NCI-H2227 (cell line): ENCODE results near the gene IL17RC.

Experiments
- DNase-seq: peaks from one replicate; lab custom pipeline; 2025; ENCODE audit not compliant: unreplicated experiment; lab: John Stamatoyannopoulos, UW

The IL17RC gene

GRCh38 chr3:9942934-9943690 lies 26.2 kb downstream of the IL17RC start:
- no peak for DNase-seq

- DNase-seq = no peak
Measured at GRCh38 chr3:9944271-9944670, 27.4 kb downstream of the IL17RC start.

- DNase-seq = no peak
Measured at GRCh38 chr3:9945358-9945757, 28.5 kb downstream of the IL17RC start.

DNA sequence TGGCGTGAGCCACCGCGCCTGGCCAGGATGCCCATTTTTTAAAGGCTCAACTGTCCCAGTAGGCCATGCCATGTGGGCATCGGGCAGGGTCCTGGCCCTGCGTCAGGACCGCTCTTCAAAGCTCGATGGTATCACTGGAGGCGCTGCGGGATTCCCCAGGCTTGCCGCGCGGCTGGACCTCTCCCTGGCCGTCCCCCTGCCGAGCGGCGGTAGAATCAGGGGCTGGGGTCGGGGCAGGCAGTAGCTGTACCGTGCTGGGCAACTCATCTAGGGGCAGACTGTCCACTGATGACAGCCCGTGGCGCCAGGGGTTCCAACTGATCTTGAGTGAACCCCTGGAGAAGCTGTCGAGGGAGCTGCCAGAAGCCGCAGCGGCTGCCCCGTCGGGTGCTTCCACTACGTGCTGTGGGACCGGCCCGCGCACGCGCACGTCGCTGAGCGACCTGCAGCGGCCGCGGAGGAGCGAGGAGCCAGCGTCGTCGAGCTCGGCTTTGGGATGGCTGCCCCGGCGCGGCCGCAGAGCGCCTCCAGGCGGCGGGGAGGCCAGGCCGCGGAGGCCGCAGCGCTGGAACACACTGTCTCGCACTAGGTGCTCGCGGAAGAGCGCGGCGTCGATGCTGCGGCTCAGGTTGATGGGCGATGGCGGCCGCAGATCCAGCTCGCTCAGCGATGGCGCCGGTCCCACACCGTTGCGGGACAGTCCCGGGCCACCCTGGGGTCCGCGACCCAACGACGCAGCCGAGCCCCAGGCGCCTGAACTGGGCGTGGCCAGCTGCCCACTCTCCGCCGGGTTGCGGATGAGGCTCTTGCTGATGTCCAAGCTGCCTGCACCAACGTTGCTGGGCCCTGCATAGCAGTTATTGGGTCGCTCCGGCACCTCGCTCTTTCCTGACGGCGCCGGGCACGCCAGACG lies 29.5 kb downstream of the IL17RC start:
- peak; percentile 63 for DNase-seq

- DNase-seq = no peak
Measured at GRCh38 chr3:9947025-9947995, 30.4 kb downstream of the IL17RC start.

GRCh38 chr3:9948586-9948985 lies 31.7 kb downstream of the IL17RC start:
- DNase-seq = no peak

- no peak for DNase-seq
Measured at GRCh38 chr3:9949115-9949514, 32.2 kb downstream of the IL17RC start.

- DNase-seq = no peak
Measured at GRCh38 chr3:9949626-9950025, 32.7 kb downstream of the IL17RC start.

DNA sequence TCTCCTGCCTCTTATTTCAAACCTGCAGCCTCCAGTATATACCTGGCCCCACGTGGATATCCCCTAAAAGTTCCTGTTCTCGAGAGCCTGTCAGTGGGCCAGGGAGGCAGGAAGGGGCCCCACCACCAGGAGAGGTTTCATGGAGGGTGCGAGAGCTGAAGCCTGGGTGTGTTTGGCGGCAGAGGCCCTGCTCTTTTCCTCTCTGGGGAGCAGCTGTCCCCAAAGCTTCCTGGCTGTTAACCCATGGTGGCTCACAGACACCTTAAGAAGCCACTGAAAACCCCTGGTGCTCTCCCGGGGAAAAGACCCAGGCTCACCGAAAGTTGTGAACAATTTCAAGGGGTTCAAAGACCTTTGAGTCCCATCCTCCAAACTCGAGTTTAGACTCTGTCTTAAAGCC lies 34.2 kb downstream of the IL17RC start:
- no peak for DNase-seq

- no peak for DNase-seq
Measured at GRCh38 chr3:9951598-9951961, 34.7 kb downstream of the IL17RC start.

- DNase-seq = peak; percentile 60
Measured at GRCh38 chr3:9951962-9952805, 35.3 kb downstream of the IL17RC start, which contains the start of gene PRRT3. TSS of gene PRRT3 (minus strand) at chr3:9952408. CDS start at chr3:9950115, 2,293 bp downstream.

DNA sequence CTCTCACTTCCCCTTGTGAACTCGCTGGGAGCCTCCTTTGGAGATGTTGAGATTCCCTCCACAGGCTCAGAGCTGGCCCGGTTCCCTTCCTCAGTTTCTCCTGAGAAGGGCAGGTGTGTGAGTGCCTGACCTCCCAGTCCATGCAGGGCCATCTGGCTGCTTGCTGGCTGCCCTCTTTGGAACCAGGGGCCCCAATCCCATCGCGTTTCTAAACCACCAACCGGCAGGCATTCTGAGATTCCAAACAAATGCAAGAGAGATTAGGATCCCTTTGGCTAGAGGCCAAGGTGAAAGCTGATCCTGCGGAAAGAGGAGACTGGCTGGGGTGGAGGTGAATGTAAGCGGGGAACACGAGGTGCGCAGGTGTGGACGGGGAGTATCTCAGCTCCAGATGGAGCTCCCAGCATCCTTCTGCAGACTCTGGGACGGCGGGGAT lies 38.2 kb downstream of the IL17RC start:
- no peak for DNase-seq

DNA sequence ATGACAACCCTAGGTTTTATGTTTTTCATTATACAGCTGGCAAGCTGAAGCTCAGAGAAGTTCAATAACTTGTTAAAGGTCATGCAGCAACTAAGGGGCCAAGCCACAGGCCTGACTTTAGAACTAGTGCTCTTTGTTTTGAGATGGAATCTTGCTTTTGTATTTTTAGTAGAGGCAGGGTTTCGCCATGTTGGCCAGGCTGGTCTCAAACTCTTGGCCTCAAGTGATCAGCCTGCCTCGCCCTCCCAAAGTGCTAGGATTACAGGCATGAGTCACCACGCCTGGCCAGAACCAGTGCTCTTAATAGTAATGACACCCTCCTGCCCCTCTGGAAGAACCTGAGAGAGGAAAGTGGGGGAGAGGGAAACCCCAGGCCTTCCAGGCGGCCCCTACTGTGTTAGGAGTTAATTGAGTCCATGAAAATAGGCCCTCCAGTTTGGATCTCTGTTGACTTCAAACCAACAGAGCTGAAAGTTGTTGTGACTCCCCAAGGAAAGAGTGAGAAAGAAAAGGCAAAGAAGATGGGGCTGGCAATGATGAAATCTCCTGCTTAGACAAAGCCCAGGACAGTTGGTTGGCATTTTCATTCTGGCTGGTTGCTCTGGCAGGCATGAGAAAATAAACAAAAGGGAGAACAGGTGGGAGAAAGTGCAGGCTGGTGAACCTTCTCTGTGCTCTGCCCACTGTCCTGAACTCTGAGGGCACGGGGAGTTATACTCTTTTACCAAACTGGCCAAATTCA lies 38.9 kb downstream of the IL17RC start:
- no peak for DNase-seq

GRCh38 chr3:9957214-9957613 lies 40.3 kb downstream of the IL17RC start:
- DNase-seq = no peak

- DNase-seq = no peak
Measured at GRCh38 chr3:9965200-9965875, 48.4 kb downstream of the IL17RC start.

DNA sequence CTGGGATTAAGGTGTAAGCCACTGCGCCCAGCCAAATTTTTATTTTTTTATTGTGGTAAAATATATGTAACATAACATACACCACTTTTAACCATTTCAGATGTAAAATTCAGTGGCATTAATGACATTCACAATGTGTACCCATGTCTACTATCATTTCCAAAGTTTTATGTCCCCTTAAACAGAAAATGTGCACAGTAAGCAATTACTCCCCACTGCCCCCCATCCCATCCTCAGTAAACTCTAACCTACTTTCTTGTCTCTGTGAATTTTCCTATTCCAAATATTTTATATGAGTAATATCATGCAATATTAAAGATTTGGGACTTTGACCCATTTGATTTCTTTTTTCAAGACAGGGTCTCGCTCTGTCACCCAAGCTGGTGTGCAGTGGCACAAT lies 49.9 kb downstream of the IL17RC start:
- DNase-seq = no peak

DNA sequence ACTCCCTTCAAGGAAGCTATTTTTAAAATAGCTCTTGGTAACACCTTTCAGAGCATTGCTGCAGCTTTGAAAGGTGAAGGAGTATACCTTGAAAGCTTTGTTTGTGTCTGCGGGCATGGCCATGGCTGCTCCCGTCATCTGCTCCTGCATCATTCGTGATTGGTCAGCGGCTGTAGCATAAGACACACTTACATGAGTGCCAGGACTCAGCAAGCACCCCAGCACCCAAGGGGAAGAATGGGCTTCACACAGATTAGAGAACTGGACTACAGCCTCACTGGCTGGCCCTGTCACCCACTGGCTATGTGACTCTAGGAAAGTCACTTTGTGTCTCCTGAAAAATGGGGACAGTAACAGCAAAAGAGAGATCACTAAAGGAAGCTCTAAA lies 52.7 kb downstream of the IL17RC start:
- no peak for DNase-seq

DNA sequence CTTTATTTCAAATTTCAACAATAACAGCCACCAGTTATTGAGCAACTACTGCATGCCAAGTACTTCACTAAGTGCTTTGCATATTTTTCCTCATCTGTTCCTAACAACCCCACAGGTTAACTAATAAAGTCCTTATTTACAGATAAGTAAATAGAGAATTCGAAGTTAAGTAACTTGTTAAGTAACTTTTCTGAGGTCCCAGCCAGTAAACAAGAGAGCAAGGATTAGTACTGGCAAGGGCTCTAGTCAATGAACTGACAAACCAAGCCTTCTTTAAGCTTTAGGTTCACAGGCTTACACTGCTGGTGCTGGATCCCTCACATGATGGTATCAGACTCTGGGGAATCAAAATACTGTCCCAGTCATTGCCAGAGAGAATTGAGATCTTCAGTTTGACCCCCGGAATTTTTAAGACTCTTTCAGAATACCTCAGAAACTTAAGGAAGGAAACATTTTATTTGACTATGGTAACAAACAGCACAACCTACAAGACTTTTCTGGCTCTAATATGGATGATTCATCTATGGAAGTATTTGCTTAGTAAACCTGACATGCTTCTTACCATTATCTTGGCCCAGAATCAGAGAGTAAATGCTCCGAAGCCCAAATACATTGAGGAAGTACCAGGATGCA lies 53.2 kb downstream of the IL17RC start:
- no peak for DNase-seq
